Mucosa of stomach (tissue), 1 donor: ENCODE data around the gene HHEX.
"Not testable (repeated sequence)": the region's sequence is repeated elsewhere in the genome, so short reads cannot be mapped to it uniquely, and the experiment has no call there.

Experiments
- H3K27me3 ChIP-seq: one replicate; pipeline ENCODE4 v1.7.0; 2013; ENCODE audit warnings: mild to moderate bottlenecking, low read length; ENCODE audit not compliant: control insufficient read depth, insufficient read depth
- H3K36me3 ChIP-seq: one replicate; pipeline ENCODE4 v1.7.0; 2013; ENCODE audit warnings: low read length; ENCODE audit not compliant: control insufficient read depth, insufficient read depth
- H3K4me1 ChIP-seq: one replicate; pipeline ENCODE4 v1.7.0; 2013; ENCODE audit warnings: mild to moderate bottlenecking, low read length; ENCODE audit not compliant: control insufficient read depth, insufficient read depth
- H3K4me3 ChIP-seq: one replicate; pipeline ENCODE4 v1.7.0; 2013; ENCODE audit warnings: low read length
- H3K9ac ChIP-seq: one replicate; pipeline ENCODE4 v1.7.0; 2013; ENCODE audit warnings: mild to moderate bottlenecking, low read length, moderate library complexity
- H3K9me3 ChIP-seq: one replicate; pipeline ENCODE4 v1.7.0; 2013; ENCODE audit warnings: mild to moderate bottlenecking, low read length, moderate library complexity; ENCODE audit not compliant: control insufficient read depth
- donor health status: Pancreatic carcinoma.

Gene HHEX

GRCh38 chr10:92689663-92690210 is at the start of gene HHEX:
TSS of gene HHEX (plus strand) at chr10:92689955. CDS start at chr10:92689987, 32 bp downstream.
- Histone ChIP-seq H3K36me3 (no peaks in the 10 kb centered on the region), H3K4me1 (peaks cover 5% of the 10 kb centered on the region), H3K27me3 (peaks cover 55% of the 10 kb centered on the region), H3K9ac (peak within 1 kb of the TSS; percentile 43), H3K9me3 (no peaks in the 10 kb centered on the region), H3K4me3 (peak within 1 kb of the TSS; percentile 46)

GRCh38 chr10:92640107-92640506 is 49.6 kb upstream of the HHEX start:
- Histone ChIP-seq H3K27me3 (no peaks in the 10 kb centered on the region), H3K4me1 (no peaks in the 10 kb centered on the region), H3K4me3 (no peak overlapping the region), H3K36me3 (no peaks in the 10 kb centered on the region), H3K9me3 (no peaks in the 10 kb centered on the region), H3K9ac (no peak overlapping the region)

- no peaks in the 10 kb centered on the region for H3K27me3 ChIP-seq
- no peaks in the 10 kb centered on the region for H3K36me3 ChIP-seq
- no peak overlapping the region for H3K4me3 ChIP-seq
- no peaks in the 10 kb centered on the region for H3K4me1 ChIP-seq
- no peak overlapping the region for H3K9ac ChIP-seq
- H3K9me3 ChIP-seq, result no peaks in the 10 kb centered on the region
These were observed 48.3 kb upstream of the HHEX start for GRCh38 chr10:92641492-92641891.

GRCh38 chr10:92644921-92645320 is 44.8 kb upstream of the HHEX start:
- H3K4me3 ChIP-seq, result no peak overlapping the region
- no peaks in the 10 kb centered on the region for H3K4me1 ChIP-seq
- no peaks in the 10 kb centered on the region for H3K9me3 ChIP-seq
- H3K9ac ChIP-seq, result no peak overlapping the region
- H3K27me3 ChIP-seq, result no peaks in the 10 kb centered on the region
- no peaks in the 10 kb centered on the region for H3K36me3 ChIP-seq

GRCh38 chr10:92650864-92651263 is 38.9 kb upstream of the HHEX start:
- H3K4me3 ChIP-seq, H3K9ac ChIP-seq, H3K4me1 ChIP-seq, H3K27me3 ChIP-seq, H3K36me3 ChIP-seq, H3K9me3 ChIP-seq: not testable (repeated sequence)

GRCh38 chr10:92655426-92655825 is 34.3 kb upstream of the HHEX start:
- Histone ChIP-seq H3K9me3 (no peaks in the 10 kb centered on the region), H3K4me3 (no peak overlapping the region), H3K9ac (no peak overlapping the region), H3K4me1 (no peaks in the 10 kb centered on the region), H3K36me3 (no peaks in the 10 kb centered on the region), H3K27me3 (no peaks in the 10 kb centered on the region)

- Histone ChIP-seq H3K9ac (no peak overlapping the region), H3K9me3 (no peaks in the 10 kb centered on the region), H3K36me3 (no peaks in the 10 kb centered on the region), H3K4me3 (no peak overlapping the region), H3K4me1 (no peaks in the 10 kb centered on the region), H3K27me3 (no peaks in the 10 kb centered on the region)
These were observed 33.3 kb upstream of the HHEX start for GRCh38 chr10:92656266-92656961.

GRCh38 chr10:92657024-92657423 is 32.7 kb upstream of the HHEX start:
- H3K4me3 ChIP-seq, result no peak overlapping the region
- H3K4me1 ChIP-seq, result no peaks in the 10 kb centered on the region

GRCh38 chr10:92662848-92663247 is 26.9 kb upstream of the HHEX start:
- no peaks in the 10 kb centered on the region for H3K4me1 ChIP-seq

More at GRCh38 chr10:92657024-92657423, 32.7 kb upstream of the HHEX start:
- no peak overlapping the region for H3K9ac ChIP-seq
- no peaks in the 10 kb centered on the region for H3K9me3 ChIP-seq
- H3K27me3 ChIP-seq, result no peaks in the 10 kb centered on the region
- H3K36me3 ChIP-seq, result no peaks in the 10 kb centered on the region

GRCh38 chr10:92664322-92664721 is 25.4 kb upstream of the HHEX start:
- Histone ChIP-seq H3K36me3 (no peaks in the 10 kb centered on the region), H3K4me1 (no peaks in the 10 kb centered on the region), H3K27me3 (no peaks in the 10 kb centered on the region), H3K4me3 (no peak overlapping the region), H3K9ac (no peak overlapping the region), H3K9me3 (no peaks in the 10 kb centered on the region)

More at GRCh38 chr10:92662848-92663247, 26.9 kb upstream of the HHEX start:
- Histone ChIP-seq H3K9me3 (no peaks in the 10 kb centered on the region), H3K9ac (no peak overlapping the region), H3K4me3 (no peak overlapping the region), H3K36me3 (no peaks in the 10 kb centered on the region), H3K27me3 (no peaks in the 10 kb centered on the region)

GRCh38 chr10:92667078-92667477 is 22.7 kb upstream of the HHEX start:
- Histone ChIP-seq H3K36me3 (no peaks in the 10 kb centered on the region), H3K4me3 (no peak overlapping the region), H3K9me3 (no peaks in the 10 kb centered on the region), H3K9ac (no peak overlapping the region), H3K4me1 (no peaks in the 10 kb centered on the region), H3K27me3 (no peaks in the 10 kb centered on the region)

GRCh38 chr10:92677708-92678107 is 12.0 kb upstream of the HHEX start:
- Histone ChIP-seq H3K27me3 (no peaks in the 10 kb centered on the region), H3K9me3 (no peaks in the 10 kb centered on the region), H3K4me3 (no peak overlapping the region), H3K9ac (no peak overlapping the region), H3K4me1 (no peaks in the 10 kb centered on the region), H3K36me3 (no peaks in the 10 kb centered on the region)
